Inflammatory macrophage treated with lipopolysaccharide for 4 hours (primary cell): ENCODE data around the gene PTPN6.

Experiments used
- DNase-seq: peaks from one replicate; pipeline ENCODE4 v3.0.0-alpha.2; 2020

The PTPN6 gene

DNA sequence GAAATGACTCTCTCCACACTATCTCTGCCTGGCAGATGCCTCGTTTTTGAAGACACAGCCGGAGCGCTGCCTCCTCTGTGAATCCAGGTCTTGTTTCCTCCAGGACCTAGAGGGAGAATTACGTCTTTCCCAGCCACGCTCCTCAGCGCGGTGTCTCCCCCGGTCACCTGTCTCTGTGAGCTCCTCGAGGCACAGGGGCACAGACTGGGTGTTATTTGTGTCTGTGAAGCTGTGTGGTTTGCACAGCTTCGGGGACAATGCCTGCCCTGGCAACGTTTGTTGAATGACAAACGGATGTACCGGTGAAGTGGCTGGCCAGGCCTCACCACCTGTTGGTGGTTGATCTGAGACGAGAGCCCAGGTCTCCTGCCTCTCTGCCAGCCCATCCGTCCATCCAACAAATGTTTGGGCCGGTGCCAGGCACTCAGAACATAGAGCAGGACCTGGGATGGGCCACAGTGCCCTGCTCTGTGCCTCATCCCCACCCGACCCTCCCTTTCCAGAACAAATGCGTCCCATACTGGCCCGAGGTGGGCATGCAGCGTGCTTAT, 6.1 kb downstream of the PTPN6 start:
- no peak for DNase-seq

DNA sequence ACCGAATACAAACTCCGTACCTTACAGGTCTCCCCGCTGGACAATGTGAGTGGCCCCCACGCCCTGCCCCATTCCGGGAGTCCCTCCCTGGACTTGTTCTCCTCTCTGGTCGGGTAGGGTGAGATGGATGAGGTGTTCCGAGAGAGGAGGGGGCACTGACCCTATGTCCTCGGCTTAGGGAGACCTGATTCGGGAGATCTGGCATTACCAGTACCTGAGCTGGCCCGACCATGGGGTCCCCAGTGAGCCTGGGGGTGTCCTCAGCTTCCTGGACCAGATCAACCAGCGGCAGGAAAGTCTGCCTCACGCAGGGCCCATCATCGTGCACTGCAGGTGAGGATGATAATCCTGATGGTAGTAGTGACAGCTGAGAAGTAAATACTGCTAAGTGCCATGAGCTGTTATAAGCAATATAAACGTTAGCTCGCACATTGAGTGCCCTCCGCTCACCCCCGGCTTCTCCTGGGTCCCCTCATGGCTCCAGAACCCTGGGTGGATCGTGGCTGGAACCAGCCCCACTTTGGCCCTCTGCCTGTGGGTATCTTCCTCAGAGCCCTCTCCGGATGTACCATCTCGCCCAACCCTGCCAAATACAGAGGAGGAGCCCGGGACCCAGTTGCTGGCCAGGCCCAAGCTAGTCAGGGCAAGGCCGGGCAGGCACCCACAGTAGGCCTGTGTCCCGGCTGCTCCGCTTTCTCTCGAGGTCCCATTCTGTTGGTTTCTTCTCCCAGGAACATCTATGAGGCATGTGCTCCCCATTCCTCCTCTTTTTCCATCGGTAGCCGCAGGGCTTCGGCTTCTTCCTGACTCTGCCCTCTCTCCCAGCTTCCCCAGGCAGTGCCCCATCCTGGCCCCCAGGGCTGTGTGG, 6.8 kb downstream of the PTPN6 start:
- DNase-seq, result no peak

GRCh38 chr12:6958609-6959057, 7.5 kb downstream of the PTPN6 start:
- DNase-seq, result peak; percentile 61

DNA sequence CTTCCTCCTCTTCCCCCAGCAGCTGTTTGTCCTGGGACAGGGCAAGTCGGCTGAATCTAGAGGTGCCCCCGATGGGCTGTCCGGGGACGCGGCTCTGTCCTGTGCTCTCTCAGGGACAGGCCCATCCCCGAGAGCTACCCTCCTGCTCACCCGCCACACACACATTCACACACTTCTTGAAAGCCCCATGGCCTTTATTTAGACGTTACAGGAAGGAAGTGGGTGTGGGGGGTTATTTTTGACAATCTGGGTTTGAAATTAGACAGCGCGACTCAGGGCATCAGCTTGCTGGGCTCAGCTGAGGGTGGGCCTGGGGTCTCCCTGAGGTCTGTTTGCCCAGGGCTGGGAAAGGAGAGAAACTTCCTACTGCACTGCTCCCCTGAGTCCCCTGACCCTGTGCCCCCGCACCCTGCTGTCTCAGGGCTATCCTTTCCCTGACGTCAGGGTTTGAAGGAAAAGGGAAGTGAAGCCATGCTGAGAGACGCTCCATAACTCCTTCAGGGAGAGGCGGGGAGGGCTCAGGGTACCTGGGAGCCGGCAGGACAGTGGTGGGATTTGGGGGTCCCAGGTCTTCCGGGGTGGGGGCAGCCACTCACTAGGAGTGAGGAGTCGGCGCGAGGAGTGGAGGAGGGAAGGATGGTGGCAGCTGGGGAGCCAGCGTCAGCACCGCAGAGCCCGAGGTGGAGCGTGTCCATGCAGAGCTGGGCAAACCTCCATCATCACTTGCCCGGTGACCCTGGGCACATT, 8.1 kb downstream of the PTPN6 start:
- peak; percentile 88 for DNase-seq

DNA sequence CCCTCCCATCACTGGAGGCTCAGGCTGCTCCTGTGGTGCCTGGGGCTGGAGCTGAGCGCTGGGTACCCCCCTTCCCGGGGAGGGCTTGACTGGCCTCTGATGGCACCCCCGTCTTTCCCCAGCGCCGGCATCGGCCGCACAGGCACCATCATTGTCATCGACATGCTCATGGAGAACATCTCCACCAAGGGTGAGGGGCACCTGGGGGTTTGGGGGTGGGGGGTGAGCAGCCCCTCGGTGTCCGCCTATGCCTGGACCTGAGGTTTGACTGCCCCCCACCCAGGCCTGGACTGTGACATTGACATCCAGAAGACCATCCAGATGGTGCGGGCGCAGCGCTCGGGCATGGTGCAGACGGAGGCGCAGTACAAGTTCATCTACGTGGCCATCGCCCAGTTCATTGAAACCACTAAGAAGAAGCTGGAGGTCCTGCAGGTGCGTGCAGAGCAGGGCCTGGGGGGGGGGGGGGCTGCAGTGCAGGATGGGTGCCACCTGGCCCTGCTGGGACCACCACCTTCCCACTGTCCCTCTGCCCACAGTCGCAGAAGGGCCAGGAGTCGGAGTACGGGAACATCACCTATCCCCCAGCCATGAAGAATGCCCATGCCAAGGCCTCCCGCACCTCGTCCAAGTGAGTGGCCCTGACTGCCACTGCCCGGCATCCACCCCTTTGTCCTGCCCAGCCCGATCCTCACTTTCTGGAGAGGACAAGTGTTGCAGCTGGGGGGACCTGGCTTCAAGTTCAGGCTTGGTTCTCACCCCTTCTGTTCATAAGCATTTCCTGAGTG, 8.8 kb downstream of the PTPN6 start:
- DNase-seq, result no peak

- peak; percentile 65 for DNase-seq
These were observed 9.6 kb downstream of the PTPN6 start for GRCh38 chr12:6960593-6961277.

- peak; percentile 96 for DNase-seq
These were observed 10.1 kb downstream of the PTPN6 start for GRCh38 chr12:6961278-6961694.

DNA sequence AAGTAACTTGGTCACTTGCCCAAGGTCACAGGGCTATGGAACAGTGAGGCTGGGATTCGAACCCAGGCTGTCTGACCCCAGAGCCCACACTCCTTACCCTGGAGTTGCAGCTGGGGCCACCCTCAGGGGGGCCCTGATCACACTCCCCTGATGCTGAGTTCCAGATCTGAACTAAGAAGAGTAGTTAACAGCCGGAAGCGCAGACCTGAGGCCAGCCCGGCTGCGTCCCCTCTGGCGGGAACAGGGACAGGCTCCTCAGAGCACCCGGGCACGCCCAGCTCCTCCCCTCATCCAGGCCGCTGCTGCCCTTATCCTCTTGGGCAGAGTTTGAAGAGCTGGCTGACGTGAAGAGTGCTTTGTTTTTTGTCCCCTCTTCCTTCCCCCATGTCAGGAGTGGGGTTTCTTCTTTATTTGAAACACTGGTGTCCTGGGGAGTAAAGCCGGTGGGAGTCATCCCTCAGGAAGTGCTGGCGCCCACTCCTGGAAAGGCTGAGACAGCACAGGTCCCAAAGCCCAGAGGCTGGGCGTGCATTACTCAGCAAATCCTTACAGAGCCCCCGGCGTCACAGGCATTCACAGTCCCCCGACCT, 10.6 kb downstream of the PTPN6 start:
- peak; percentile 54 for DNase-seq

DNA sequence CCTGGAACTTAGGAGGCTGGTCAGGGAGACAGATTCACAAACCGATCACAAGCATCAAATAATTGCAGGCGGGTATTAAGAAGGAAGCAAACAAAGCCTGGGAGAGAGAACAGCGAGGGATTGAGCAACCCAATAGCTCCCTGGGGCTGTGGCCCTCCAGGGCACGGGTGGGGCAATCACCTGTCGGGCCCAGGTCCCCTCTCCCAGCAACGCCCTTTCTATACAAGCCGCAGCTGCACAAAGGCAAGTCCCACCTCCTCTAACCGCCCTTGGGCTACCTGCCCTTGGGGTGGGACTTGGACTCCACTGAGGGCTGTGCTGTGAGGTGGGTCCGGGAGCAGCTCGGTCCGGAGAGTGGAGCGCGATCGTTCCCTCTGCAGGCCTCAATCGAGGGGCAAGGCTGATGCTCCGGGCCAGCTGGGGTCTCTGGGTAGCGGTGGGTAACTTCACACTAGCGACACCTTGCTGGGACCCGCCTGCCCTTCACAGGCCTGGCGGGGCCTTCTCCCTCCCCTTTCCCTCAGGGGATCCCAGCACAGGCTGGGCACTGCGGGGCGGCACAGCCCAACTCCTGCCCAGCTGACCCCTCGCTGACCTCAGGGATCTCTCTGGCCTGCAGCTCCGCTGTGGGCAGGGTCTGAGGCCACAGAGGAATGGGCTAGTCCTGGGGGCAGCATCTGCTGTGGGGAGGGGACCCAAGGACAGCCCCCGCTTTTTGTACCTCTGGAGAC, 11.3 kb downstream of the PTPN6 start:
- no peak for DNase-seq

DNA sequence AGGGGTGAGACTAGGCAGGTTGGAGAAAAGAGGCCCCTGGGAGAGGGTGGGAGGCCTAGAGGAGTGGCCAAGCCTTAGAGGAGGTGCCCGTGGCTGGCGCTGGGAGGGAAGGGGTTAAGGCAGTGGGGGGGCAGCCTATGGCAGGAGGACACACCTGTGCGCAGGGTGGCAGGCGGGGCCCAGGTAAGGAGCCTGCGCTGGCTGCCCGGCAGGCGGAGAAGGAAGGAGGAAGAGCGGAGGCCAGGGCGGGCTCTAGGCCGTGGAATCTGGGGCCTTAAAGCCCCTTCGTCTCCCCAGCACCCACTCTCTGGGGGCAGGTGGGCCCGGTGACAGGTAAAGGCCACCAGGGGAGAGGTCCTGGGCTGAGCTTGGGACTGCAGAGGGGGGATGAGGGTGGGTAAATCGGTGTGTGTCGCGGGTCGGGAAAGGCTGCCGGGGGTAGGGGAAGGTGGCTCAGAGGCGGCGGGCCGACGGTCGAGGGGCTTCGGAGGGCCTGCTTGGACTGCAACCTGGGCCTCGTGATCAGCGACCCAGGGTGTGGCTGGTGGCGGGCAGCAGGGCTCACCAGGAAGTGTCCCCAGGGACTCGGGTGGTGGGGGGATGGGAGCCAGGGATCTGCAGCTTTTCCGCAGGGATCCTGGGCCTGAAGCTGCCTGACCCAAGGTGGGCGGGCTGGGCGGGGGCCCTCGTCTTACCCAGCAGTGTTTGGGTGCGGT, 12.0 kb downstream of the PTPN6 start:
- DNase-seq, result no peak

DNA sequence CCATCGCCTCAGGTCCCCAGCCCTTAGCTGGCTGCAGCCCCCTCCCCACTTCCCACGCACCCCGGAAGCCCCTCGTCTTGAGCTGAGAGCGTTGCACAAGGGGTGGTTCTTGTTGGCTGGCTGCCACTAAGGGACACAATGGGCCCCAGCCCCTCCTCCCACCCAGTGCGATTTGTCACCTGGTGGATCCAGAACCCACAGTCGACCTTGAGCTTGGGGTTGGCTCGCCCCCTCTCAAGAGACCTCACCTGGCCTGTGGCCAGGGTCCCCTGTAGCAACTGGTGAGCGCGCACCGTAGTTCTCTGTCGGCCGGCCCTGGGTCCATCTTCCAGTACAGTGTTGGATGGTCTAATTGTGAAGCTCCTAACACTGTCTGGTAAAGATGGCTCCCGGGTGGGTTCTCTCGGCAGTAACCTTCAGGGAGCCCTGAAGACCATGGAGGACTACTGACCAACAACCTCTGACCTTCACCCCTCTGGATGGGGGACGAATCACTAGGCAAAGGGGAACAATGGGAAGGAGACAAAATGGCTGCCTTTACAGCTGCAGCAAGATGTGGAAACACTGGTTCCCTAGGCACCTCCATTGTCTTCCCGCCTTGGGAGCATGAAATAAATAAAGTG, 12.7 kb downstream of the PTPN6 start:
- DNase-seq, result no peak

DNA sequence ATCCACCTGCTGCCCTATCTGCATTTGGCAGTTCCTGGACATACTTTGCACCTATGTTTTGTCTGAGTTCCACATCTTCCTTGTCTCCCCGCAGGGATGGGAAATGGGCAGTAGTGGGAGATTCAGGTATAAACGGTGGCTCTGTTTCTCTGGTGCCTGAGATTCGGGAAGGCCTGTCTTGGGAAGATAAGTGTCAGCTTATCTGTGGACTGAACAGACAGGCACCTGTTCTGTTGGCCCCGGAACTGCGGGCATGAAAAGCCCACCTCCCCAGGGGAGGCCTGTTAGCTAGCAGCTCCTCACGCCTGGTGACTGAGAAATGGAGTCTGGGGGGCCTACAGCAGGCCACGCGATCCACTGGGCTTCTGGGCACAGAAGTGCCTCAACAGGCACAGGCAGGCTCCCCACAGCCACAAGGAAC, 13.5 kb downstream of the PTPN6 start:
- no peak for DNase-seq

DNA sequence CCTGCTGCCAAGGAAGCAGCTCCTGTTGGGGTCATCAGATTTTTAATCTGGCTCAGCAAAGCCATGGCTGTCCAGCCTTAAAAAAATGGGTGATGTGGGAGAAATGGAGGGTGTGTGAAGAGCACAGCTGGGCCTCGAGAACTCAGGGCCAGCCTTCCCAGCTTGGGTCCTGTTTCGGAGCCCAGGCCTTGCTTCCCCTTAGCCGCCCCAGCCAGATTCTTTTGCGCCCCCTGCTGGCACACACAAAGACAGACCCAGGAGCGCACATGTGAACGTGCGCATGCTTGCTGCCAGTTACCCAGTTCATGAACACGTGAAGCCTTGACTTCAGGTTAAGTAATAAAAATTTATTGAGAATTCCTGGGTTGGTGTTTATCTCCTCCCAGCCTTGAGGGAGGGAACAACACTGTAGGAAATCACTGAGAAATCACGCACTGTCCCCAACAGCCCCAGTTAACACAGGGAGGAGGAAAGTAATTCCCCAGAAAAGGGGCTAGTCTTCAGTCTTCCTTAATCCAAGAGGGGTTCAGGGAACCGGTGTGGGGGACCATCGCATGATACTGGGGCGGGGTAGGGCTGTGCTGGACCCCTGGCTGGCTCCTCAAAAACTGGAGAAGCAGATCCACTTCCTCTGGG, 14.0 kb downstream of the PTPN6 start:
- DNase-seq, result peak; percentile 90

DNA sequence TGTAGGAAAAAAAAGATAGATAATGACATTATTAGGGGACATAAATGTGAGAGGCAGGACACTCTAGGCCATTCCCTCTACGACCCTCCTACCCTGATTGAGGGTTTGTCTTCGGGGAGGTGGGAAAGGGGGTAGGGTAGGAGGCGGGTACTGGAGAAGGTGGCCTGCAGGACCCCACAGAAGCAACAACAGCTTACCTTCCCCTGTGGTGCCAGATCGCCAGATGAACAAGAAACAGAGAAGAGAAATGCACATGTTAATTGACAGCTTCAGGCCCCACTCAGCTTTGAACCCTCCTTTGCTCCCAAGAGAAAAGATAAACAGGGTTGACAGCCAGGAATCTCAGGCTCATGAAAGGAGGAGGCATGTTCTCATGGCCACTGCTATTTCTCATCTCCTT, 14.6 kb downstream of the PTPN6 start:
- no peak for DNase-seq

DNA sequence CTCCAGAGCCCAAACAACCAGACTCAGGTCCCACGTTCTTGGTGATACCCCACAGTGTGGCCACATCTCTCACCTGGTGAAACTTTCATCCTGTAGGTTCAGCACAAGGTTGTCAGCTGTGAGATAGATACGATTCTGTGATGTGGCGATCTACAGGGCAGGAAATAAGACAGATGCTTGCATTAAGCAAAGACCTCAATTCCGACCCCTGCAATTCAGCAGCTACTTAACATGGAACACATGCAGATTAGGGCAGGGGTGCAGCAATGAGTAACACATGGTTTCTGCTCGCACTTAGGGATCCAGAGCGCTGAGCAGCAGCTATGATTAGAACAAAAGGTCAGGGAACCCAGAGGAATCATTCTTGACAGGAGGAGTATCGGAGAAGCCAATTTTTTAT, 15.2 kb downstream of the PTPN6 start:
- DNase-seq, result no peak

DNA sequence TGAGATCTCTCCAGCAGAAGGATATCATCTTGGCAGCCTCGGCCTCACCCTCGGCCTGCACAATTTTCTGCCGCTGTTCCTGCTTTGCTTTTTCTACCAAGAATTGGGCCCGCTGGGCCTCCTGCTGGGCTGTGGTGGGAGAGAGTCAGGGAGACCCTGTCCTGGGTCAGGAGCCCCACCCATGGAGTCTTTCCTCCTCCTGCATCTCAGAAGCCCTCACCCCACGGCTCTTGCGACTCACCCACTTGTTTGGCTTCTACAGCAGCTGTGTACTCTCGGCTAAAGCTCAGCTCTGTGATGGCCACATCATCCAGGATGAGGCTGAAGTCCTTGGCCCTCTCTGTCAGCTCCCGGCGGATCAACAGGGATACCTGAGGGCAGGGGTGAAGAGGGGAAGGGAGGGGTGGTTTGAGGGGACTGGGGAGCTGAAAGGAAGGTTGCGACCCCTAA, 16.5 kb downstream of the PTPN6 start:
- DNase-seq, result no peak

DNA sequence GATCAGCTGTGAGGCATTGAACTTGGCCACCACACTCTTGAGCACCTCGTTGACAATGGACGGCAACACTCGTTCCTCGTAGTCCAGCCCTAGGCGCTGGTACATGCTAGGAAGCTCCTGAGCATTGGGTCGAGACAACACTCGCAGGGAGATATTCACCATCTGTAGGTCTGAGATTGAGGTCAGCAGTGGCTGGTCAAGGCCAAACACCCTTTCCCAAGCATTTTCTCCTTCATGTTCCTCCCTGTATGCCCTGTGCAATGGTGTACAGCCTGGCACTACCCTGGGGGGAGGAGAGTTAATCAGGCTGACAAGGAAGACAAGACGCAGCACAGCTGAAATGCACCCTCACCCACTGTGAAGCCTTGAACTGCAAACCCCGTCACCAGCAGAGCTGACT, 17.3 kb downstream of the PTPN6 start:
- no peak for DNase-seq

GRCh38 chr12:6970096-6970527, 19.0 kb downstream of the PTPN6 start:
- no peak for DNase-seq

DNA sequence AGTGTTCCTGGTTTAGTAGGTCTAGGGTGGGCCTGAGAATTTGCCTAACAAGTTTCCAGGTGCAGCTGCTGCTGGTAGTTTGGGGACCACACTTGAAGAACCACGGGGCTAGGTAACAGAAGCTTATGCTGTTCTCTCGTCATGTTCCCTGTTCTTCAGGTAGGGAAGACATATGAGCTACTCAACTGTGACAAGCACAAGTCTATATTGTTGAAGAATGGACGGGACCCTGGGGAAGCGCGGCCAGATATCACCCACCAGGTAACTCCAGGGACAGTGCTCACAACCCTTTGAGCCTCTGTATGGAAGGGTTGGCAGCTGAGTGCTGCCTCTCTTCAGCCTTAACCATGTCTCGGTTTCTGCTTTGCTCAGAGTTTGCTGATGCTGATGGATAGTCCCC, 23.0 kb downstream of the PTPN6 start:
- DNase-seq, result no peak
